ENCODE data around the gene GDPD5. TPM values are rescaled to one million over a fixed set of nuclear protein-coding genes. Genes with fewer than 3 reads are reported as not detected.

The GDPD5 gene
- total RNA-seq, 1 experiment from 2014 or later: 28.6 TPM

- no peak overlapping the region for H3K27ac Mint-ChIP-seq (ENCODE audit: unreplicated experiment)
- CTCF ChIA-PET: interaction anchor here (1.1 kb wide), 1 partner anchor 24 kb away, joined by 4 read pairs; no protein-coding TSS in a partner anchor
Measured at GRCh38 chr11:75406338-75406777, 119.4 kb downstream of the GDPD5 start.

GRCh38 chr11:75403983-75404658 is 121.6 kb downstream of the GDPD5 start:
- Mint-ChIP-seq H3K9me3 (ENCODE audit: unreplicated experiment) (no peaks in the 10 kb centered on the region), H3K4me3 (ENCODE audit: unreplicated experiment) (no peak overlapping the region), H3K4me1 (ENCODE audit: low read depth, unreplicated experiment) (peaks cover 47% of the 10 kb centered on the region), H3K36me3 (ENCODE audit: insufficient read depth, unreplicated experiment) (peaks cover 100% of the 10 kb centered on the region), H3K27ac (ENCODE audit: unreplicated experiment) (peak overlapping the region; percentile 27), H3K27me3 (ENCODE audit: insufficient read depth, unreplicated experiment) (no peaks in the 10 kb centered on the region)
- no peaks in the 10 kb centered on the region for H3K27me3 ChIP-seq (replicated peaks; ENCODE audit: control insufficient read depth, insufficient read depth, low read length)
- no peak for TF ChIP-seq CTCF (IDR thresholded peaks at IDR 0.05; ENCODE audit: insufficient read depth in 1 of 2, low read depth in 1 of 2, low read length in 1 of 2, severe bottlenecking in 1 of 2, unreplicated experiment in 1 of 2)
- H3K4me1 ChIP-seq: peaks cover 32% of the 10 kb centered on the region
- intact Hi-C loops (cut with micrococcal nuclease; ENCODE audit: unreplicated experiment): no loop called here
- BruUV-seq (replicated peaks): no TSS peak
- no peaks in the 10 kb centered on the region for H3K9me3 ChIP-seq
- no peak overlapping the region for H3K4me3 ChIP-seq (ENCODE audit: low read depth, low read length)
- ChIA-PET POLR2A (no interaction called here), CTCF (interaction anchor here (0.6 kb wide), 1 partner anchor 15 kb away, joined by 3 read pairs; no protein-coding TSS in a partner anchor)
- DNase-seq: no peak
- peaks cover 31% of the 10 kb centered on the region for H3K36me3 ChIP-seq (ENCODE audit: control insufficient read depth, insufficient read depth, low read length)

More at GRCh38 chr11:75406338-75406777, 119.4 kb downstream of the GDPD5 start:
- POLR2A ChIA-PET: no interaction called here
- intact Hi-C loops (cut with micrococcal nuclease; ENCODE audit: unreplicated experiment): no loop called here
- Histone ChIP-seq H3K4me1 (peaks cover 24% of the 10 kb centered on the region), H3K4me3 (ENCODE audit: low read depth, low read length) (no peak overlapping the region), H3K36me3 (ENCODE audit: control insufficient read depth, insufficient read depth, low read length) (peaks cover 28% of the 10 kb centered on the region), H3K27me3 (replicated peaks; ENCODE audit: control insufficient read depth, insufficient read depth, low read length) (no peaks in the 10 kb centered on the region), H3K9me3 (no peaks in the 10 kb centered on the region)
- H3K4me3 Mint-ChIP-seq (ENCODE audit: unreplicated experiment): no peak overlapping the region
- BruUV-seq (replicated peaks): no TSS peak
- no peak for TF ChIP-seq CTCF (IDR thresholded peaks at IDR 0.05; ENCODE audit: insufficient read depth in 1 of 2, low read depth in 1 of 2, low read length in 1 of 2, severe bottlenecking in 1 of 2, unreplicated experiment in 1 of 2)
- no peaks in the 10 kb centered on the region for H3K27me3 Mint-ChIP-seq (ENCODE audit: insufficient read depth, unreplicated experiment)
- no peak for DNase-seq
- peaks cover 42% of the 10 kb centered on the region for H3K4me1 Mint-ChIP-seq (ENCODE audit: low read depth, unreplicated experiment)
- H3K36me3 Mint-ChIP-seq (ENCODE audit: insufficient read depth, unreplicated experiment): peaks cover 92% of the 10 kb centered on the region
- H3K9me3 Mint-ChIP-seq (ENCODE audit: unreplicated experiment): no peaks in the 10 kb centered on the region

- Histone ChIP-seq H3K4me1 (peaks cover 35% of the 10 kb centered on the region), H3K27me3 (replicated peaks; ENCODE audit: control insufficient read depth, insufficient read depth, low read length) (no peaks in the 10 kb centered on the region), H3K36me3 (ENCODE audit: control insufficient read depth, insufficient read depth, low read length) (peaks cover 26% of the 10 kb centered on the region), H3K9me3 (no peaks in the 10 kb centered on the region), H3K4me3 (ENCODE audit: low read depth, low read length) (no peak overlapping the region)
- intact Hi-C loops (cut with micrococcal nuclease; ENCODE audit: unreplicated experiment): no loop called here
- no TSS peak for BruUV-seq (replicated peaks)
- no peak for TF ChIP-seq CTCF (IDR thresholded peaks at IDR 0.05; ENCODE audit: insufficient read depth in 1 of 2, low read depth in 1 of 2, low read length in 1 of 2, severe bottlenecking in 1 of 2, unreplicated experiment in 1 of 2)
- Mint-ChIP-seq H3K27ac (ENCODE audit: unreplicated experiment) (peak overlapping the region; percentile 100), H3K4me3 (ENCODE audit: unreplicated experiment) (peak overlapping the region; percentile 99), H3K9me3 (ENCODE audit: unreplicated experiment) (no peaks in the 10 kb centered on the region), H3K27me3 (ENCODE audit: insufficient read depth, unreplicated experiment) (no peaks in the 10 kb centered on the region), H3K4me1 (ENCODE audit: low read depth, unreplicated experiment) (peaks cover 48% of the 10 kb centered on the region), H3K36me3 (ENCODE audit: insufficient read depth, unreplicated experiment) (peaks cover 93% of the 10 kb centered on the region)
- no peak for DNase-seq
- POLR2A ChIA-PET: interaction anchor here (0.6 kb wide), 1 partner anchor 36 kb away, joined by 7 read pairs; no protein-coding TSS in a partner anchor
- CTCF ChIA-PET: interaction anchor here (1.3 kb wide), 1 partner anchor 28 kb away, joined by 4 read pairs; no protein-coding TSS in a partner anchor
Measured at GRCh38 chr11:75403037-75403436, 122.7 kb downstream of the GDPD5 start.

All from Caco-2 (cell line).